ENCODE measurements around the gene PGAM1.

The PGAM1 gene

DNA sequence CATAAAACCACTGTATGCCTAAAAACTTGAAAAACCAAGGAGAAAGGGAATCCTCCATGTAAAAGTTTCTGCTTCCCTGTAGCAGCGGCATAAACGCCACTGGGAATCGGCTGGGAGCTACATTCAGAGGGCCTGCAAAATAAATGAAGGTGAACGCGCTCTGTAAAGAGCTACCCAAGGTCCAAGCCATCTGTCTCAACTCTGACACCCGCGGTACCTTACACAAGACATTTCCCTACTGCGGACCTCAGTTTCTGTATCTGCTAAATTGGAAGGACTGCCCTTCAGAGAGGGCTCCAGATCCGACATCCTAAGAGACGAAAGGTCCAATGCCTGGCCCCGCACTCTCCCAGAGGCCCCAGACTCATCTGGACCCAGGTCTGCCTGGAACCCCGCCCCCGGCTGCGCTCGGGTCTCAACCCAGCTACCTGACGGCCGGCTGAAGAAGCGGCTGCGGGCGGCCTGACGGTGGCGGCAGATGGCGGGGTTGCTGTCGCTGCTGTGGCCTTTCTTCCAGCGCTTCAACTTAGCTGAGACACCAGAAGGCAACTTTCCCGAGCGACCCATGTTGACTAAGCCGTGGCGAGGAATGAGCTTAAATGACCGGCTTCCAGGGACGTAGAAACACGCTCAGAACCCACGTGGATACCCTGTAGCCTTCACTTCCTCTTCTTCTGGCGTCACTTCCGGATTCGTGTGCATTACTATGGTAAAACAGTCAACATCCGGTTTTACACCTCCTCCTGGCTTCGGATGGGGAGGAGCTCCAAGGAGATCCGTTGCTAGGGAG, 25.1 kb upstream of the PGAM1 start, which contains the start of gene RRP12 (continued):
- TF ChIP-seq, protein P1, sequence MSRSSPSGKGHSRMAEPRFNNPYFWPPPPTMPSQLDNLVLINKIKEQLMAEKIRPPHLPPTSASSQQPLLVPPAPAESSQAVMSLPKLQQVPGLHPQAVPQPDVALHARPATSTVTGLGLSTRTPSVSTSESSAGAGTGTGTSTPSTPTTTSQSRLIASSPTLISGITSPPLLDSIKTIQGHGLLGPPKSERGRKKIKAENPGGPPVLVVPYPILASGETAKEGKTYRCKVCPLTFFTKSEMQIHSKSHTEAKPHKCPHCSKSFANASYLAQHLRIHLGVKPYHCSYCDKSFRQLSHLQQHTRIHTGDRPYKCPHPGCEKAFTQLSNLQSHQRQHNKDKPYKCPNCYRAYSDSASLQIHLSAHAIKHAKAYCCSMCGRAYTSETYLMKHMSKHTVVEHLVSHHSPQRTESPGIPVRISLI (tag by site-specific recombination; IDR thresholded peaks at IDR 0.05): no peak
- peak; percentile 93 for TF ChIP-seq ZNF2 (tag by site-specific recombination; IDR thresholded peaks at IDR 0.05)
- no peak for TF ChIP-seq HOXA7 (CRISPR knock-in tag; IDR thresholded peaks at IDR 0.05; ENCODE audit: borderline replicate concordance)
- no peak for TF ChIP-seq ZNF473 (tag by site-specific recombination; IDR thresholded peaks at IDR 0.05)
- TF ChIP-seq ZNF664 (tag by site-specific recombination; IDR thresholded peaks at IDR 0.05): no peak
- no peak for TF ChIP-seq MZF1 (tag by site-specific recombination; IDR thresholded peaks at IDR 0.05; ENCODE audit: borderline replicate concordance)
- no peak for TF ChIP-seq ZNF830 (tag by site-specific recombination; IDR thresholded peaks at IDR 0.05; ENCODE audit: low read depth)
- TF ChIP-seq ZNF747 (tag by site-specific recombination; IDR thresholded peaks at IDR 0.05): no peak
- TF ChIP-seq ZFP69B (tag by site-specific recombination; IDR thresholded peaks at IDR 0.05): no peak
- TF ChIP-seq ZNF610 (tag by site-specific recombination; IDR thresholded peaks at IDR 0.05; ENCODE audit: borderline replicate concordance): no peak
- TF ChIP-seq, protein P2, sequence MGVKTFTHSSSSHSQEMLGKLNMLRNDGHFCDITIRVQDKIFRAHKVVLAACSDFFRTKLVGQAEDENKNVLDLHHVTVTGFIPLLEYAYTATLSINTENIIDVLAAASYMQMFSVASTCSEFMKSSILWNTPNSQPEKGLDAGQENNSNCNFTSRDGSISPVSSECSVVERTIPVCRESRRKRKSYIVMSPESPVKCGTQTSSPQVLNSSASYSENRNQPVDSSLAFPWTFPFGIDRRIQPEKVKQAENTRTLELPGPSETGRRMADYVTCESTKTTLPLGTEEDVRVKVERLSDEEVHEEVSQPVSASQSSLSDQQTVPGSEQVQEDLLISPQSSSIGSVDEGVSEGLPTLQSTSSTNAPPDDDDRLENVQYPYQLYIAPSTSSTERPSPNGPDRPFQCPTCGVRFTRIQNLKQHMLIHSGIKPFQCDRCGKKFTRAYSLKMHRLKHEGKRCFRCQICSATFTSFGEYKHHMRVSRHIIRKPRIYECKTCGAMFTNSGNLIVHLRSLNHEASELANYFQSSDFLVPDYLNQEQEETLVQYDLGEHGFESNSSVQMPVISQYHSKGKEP (tag by site-specific recombination; IDR thresholded peaks at IDR 0.05): no peak
- TF ChIP-seq, protein P3, sequence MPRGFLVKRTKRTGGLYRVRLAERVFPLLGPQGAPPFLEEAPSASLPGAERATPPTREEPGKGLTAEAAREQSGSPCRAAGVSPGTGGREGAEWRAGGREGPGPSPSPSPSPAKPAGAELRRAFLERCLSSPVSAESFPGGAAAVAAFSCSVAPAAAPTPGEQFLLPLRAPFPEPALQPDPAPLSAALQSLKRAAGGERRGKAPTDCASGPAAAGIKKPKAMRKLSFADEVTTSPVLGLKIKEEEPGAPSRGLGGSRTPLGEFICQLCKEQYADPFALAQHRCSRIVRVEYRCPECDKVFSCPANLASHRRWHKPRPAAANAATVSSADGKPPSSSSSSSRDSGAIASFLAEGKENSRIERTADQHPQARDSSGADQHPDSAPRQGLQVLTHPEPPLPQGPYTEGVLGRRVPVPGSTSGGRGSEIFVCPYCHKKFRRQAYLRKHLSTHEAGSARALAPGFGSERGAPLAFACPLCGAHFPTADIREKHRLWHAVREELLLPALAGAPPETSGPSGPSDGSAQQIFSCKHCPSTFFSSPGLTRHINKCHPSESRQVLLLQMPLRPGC (tag by site-specific recombination; IDR thresholded peaks at IDR 0.05): peak; percentile 60; the same call in 1 of the 2 replicates
- TF ChIP-seq ZNF239 (tag by site-specific recombination; IDR thresholded peaks at IDR 0.05): no peak
- TF ChIP-seq ZNF132 (tag by site-specific recombination; IDR thresholded peaks at IDR 0.05; ENCODE audit: borderline replicate concordance): no peak
- no peak for TF ChIP-seq REPIN1 (tag by site-specific recombination; IDR thresholded peaks at IDR 0.05; ENCODE audit: low read depth)
- no peak for TF ChIP-seq ZSCAN23 (tag by site-specific recombination; IDR thresholded peaks at IDR 0.05)
- TF ChIP-seq ZNF335 (tag by site-specific recombination; conservative IDR thresholded peaks at IDR 0.05): peak; percentile 72; the same call in 1 of the 2 replicates
- TF ChIP-seq ZNF600 (tag by site-specific recombination; IDR thresholded peaks at IDR 0.05): no peak
- TF ChIP-seq ZNF350 (tag by site-specific recombination; IDR thresholded peaks at IDR 0.05): no peak
- TF ChIP-seq, protein P4, sequence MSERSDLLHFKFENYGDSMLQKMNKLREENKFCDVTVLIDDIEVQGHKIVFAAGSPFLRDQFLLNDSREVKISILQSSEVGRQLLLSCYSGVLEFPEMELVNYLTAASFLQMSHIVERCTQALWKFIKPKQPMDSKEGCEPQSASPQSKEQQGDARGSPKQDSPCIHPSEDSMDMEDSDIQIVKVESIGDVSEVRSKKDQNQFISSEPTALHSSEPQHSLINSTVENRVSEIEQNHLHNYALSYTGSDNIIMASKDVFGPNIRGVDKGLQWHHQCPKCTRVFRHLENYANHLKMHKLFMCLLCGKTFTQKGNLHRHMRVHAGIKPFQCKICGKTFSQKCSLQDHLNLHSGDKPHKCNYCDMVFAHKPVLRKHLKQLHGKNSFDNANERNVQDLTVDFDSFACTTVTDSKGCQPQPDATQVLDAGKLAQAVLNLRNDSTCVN (tag by site-specific recombination; optimal IDR thresholded peaks at IDR 0.05): no peak
- no peak for TF ChIP-seq ZBTB1 (tag by site-specific recombination; IDR thresholded peaks at IDR 0.05)
- TF ChIP-seq ZNF76 (tag by site-specific recombination; IDR thresholded peaks at IDR 0.05; ENCODE audit: borderline replicate concordance, low read depth): peak; percentile 73
- no peak for TF ChIP-seq ZNF121 (tag by site-specific recombination; IDR thresholded peaks at IDR 0.05)
- TF ChIP-seq ZNF654 (tag by site-specific recombination; IDR thresholded peaks at IDR 0.05; ENCODE audit: low read depth): no peak
- no peak for TF ChIP-seq KLF8 (tag by site-specific recombination; IDR thresholded peaks at IDR 0.05)
- no peak for TF ChIP-seq ZNF10 (tag by site-specific recombination; IDR thresholded peaks at IDR 0.05)
- TF ChIP-seq, protein P5, sequence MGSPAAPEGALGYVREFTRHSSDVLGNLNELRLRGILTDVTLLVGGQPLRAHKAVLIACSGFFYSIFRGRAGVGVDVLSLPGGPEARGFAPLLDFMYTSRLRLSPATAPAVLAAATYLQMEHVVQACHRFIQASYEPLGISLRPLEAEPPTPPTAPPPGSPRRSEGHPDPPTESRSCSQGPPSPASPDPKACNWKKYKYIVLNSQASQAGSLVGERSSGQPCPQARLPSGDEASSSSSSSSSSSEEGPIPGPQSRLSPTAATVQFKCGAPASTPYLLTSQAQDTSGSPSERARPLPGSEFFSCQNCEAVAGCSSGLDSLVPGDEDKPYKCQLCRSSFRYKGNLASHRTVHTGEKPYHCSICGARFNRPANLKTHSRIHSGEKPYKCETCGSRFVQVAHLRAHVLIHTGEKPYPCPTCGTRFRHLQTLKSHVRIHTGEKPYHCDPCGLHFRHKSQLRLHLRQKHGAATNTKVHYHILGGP (tag by site-specific recombination; IDR thresholded peaks at IDR 0.05): no peak
- TF ChIP-seq ZNF521 (tag by site-specific recombination; IDR thresholded peaks at IDR 0.05): no peak
- TF ChIP-seq ZNF571 (tag by site-specific recombination; IDR thresholded peaks at IDR 0.05): no peak
- no peak for TF ChIP-seq ZNF114 (tag by site-specific recombination; IDR thresholded peaks at IDR 0.05)
- TF ChIP-seq ZNF558 (tag by site-specific recombination; IDR thresholded peaks at IDR 0.05): no peak

Data from HEK293 (cell line).